ENCODE measurements around the gene SPPL3. TPM values are rescaled to one million over a fixed set of nuclear protein-coding genes. Genes with fewer than 3 reads are reported as not detected.

The SPPL3 gene
- total RNA-seq, 1 donor from 2014 or later: 56.8 TPM

GRCh38 chr12:120804428-120804827, 99.7 kb downstream of the SPPL3 start:
- Mint-ChIP-seq H3K9me3 (no peaks in the 10 kb centered on the region), H3K27me3 (ENCODE audit: low read depth) (no peaks in the 10 kb centered on the region), H3K27ac (ENCODE audit: unreplicated experiment) (no peak overlapping the region), H3K4me3 (no peak overlapping the region), H3K36me3 (ENCODE audit: low read depth) (no peaks in the 10 kb centered on the region), H3K4me1 (peaks cover 22% of the 10 kb centered on the region)
- TF ChIP-seq CTCF (conservative IDR thresholded peaks at IDR 0.05): no peak
- no peak for DNase-seq (ENCODE audit: low read depth, low spot score)

DNA sequence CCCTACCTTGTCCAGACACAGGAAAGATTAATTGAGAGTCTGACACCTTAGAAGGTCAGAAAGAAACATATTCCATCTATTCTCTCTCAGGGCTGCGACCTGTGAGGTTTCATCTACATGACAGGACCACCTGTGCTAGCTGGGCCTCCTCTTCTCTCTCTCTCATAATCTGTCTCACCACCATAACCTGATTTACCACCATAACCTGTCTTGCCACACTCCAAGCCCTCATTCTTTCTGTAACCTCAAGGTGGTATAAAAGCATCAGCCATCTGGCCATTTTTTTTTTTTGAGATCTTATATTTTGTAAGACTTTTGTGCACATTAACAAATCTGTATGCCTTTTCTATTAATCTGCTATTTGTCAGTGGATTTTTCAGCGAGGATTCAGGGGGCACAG, 103.0 kb downstream of the SPPL3 start:
- DNase-seq (ENCODE audit: low read depth, low spot score): no peak
- peaks cover 26% of the 10 kb centered on the region for H3K4me1 Mint-ChIP-seq
- H3K4me3 Mint-ChIP-seq: no peak overlapping the region
- H3K36me3 Mint-ChIP-seq (ENCODE audit: low read depth): peaks cover 16% of the 10 kb centered on the region
- no peaks in the 10 kb centered on the region for H3K27me3 Mint-ChIP-seq (ENCODE audit: low read depth)
- peaks cover 3% of the 10 kb centered on the region for H3K9me3 Mint-ChIP-seq
- H3K27ac Mint-ChIP-seq (ENCODE audit: unreplicated experiment): no peak overlapping the region
- TF ChIP-seq CTCF (conservative IDR thresholded peaks at IDR 0.05): no peak

- no peak overlapping the region for H3K27ac Mint-ChIP-seq (ENCODE audit: unreplicated experiment)
- TF ChIP-seq CTCF (conservative IDR thresholded peaks at IDR 0.05): no peak
- H3K9me3 Mint-ChIP-seq: peaks cover 6% of the 10 kb centered on the region
- H3K27me3 Mint-ChIP-seq (ENCODE audit: low read depth): no peaks in the 10 kb centered on the region
- peaks cover 26% of the 10 kb centered on the region for H3K4me1 Mint-ChIP-seq
- no peak overlapping the region for H3K4me3 Mint-ChIP-seq
- DNase-seq (ENCODE audit: low read depth, low spot score): no peak
- peaks cover 20% of the 10 kb centered on the region for H3K36me3 Mint-ChIP-seq (ENCODE audit: low read depth)
Measured at GRCh38 chr12:120800665-120801064, 103.5 kb downstream of the SPPL3 start.

- H3K4me1 Mint-ChIP-seq: peaks cover 18% of the 10 kb centered on the region
- TF ChIP-seq CTCF (conservative IDR thresholded peaks at IDR 0.05): no peak
- no peak for DNase-seq (ENCODE audit: low read depth, low spot score)
- H3K4me3 Mint-ChIP-seq: no peak overlapping the region
- H3K27ac Mint-ChIP-seq (ENCODE audit: unreplicated experiment): no peak overlapping the region
- peaks cover 15% of the 10 kb centered on the region for H3K9me3 Mint-ChIP-seq
- H3K27me3 Mint-ChIP-seq (ENCODE audit: low read depth): no peaks in the 10 kb centered on the region
- H3K36me3 Mint-ChIP-seq (ENCODE audit: low read depth): peaks cover 32% of the 10 kb centered on the region
Measured at GRCh38 chr12:120799243-120800045, 104.7 kb downstream of the SPPL3 start.

DNA sequence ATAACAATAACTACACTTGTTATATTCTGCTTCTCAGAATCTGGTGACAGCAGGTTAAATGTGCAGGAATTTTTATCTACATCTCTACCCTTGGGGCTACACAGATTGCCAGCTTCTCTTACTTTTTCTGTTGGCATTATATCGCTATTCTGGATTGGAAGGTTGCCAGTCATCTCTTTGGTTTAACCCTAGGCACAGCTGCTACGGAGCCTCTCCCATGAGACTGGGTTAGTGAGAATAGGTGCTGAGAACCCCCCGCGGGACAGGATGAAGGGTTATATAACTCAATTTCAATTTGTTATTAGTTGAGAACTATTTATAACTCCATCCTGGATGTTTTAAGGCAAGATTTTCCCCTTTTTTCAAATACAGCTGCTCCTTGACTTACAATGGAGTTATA, 105.5 kb downstream of the SPPL3 start:
- H3K27ac Mint-ChIP-seq (ENCODE audit: unreplicated experiment): no peak overlapping the region
- peaks cover 18% of the 10 kb centered on the region for H3K4me1 Mint-ChIP-seq
- no peaks in the 10 kb centered on the region for H3K27me3 Mint-ChIP-seq (ENCODE audit: low read depth)
- H3K36me3 Mint-ChIP-seq (ENCODE audit: low read depth): peaks cover 33% of the 10 kb centered on the region
- H3K9me3 Mint-ChIP-seq: peaks cover 15% of the 10 kb centered on the region
- no peak for DNase-seq (ENCODE audit: low read depth, low spot score)
- no peak overlapping the region for H3K4me3 Mint-ChIP-seq
- no peak for TF ChIP-seq CTCF (conservative IDR thresholded peaks at IDR 0.05)

Data from neural crest cell (in vitro differentiated cells).